PC-9 (cell line): ENCODE measurements around the gene FBXW12. TPM values are rescaled to one million over a fixed set of nuclear protein-coding genes. Genes with fewer than 3 reads are reported as not detected.

Experiments used
- BruUV-seq: library from RNA; stranded (reverse); fragments of 400-500 nt; replicated peaks from 2 replicates; lab custom pipeline; 2021; lab: Mats Ljungman, UMichigan
- CTCF ChIA-PET: fragments of 300-600 bp; sonication (Branson Sonifier 250); formaldehyde crosslinking; loops from one replicate; lab custom pipeline; 2022; ENCODE audit warnings: antibody characterized with exemption; lab: Charles Lee
- POLR2A ChIA-PET: fragments of 300-600 bp; sonication (Branson Sonifier 250); formaldehyde crosslinking; loops from one replicate; lab custom pipeline; 2022; ENCODE audit warnings: antibody characterized with exemption; ENCODE audit not compliant: unreplicated experiment; lab: Charles Lee
- DNase-seq, 2 experiments: peaks; one replicate each; pipeline versions ENCODE4 v3.0.0 to v3.0.0-alpha.2; 2015 to 2022; ENCODE audit warnings: mixed read lengths in 1 of 2
- H2AFZ ChIP-seq: fragments of 200-600 bp; sonication (generic); 2 replicates; pipeline ENCODE4 v1.8.1; 2017; ENCODE audit warnings: antibody characterized with exemption
- H3F3A ChIP-seq: fragments of 200-600 bp; sonication (generic); 2 replicates; pipeline ENCODE4 v1.8.1; 2017; ENCODE audit warnings: antibody characterized with exemption, mild to moderate bottlenecking, low read depth; ENCODE audit not compliant: insufficient read depth
- H3K27ac ChIP-seq: fragments of 200-600 bp; sonication (generic); 2 replicates; pipeline ENCODE4 v1.6.1; 2016; ENCODE audit warnings: mixed run types
- H3K27me3 ChIP-seq: fragments of 200-600 bp; sonication (generic); 2 replicates; pipeline ENCODE4 v1.6.1; 2016; ENCODE audit warnings: low read depth, mixed run types; ENCODE audit not compliant: insufficient read depth
- H3K36me3 ChIP-seq: fragments of 200-600 bp; sonication (generic); 2 replicates; pipeline ENCODE4 v1.6.1; 2016; ENCODE audit warnings: low read depth, mixed run types
- H3K4me1 ChIP-seq: fragments of 200-600 bp; sonication (generic); replicated peaks from 2 replicates; pipeline ENCODE4 v1.6.1; 2016; ENCODE audit warnings: mixed run types; ENCODE audit not compliant: insufficient read depth
- H3K4me2 ChIP-seq: fragments of 200-600 bp; sonication (generic); 2 replicates; pipeline ENCODE4 v1.6.1; 2017; ENCODE audit warnings: mixed run types
- H3K4me3 ChIP-seq: fragments of 200-600 bp; sonication (generic); 2 replicates; pipeline ENCODE4 v1.6.1; 2016; ENCODE audit warnings: mixed run types
- H3K79me2 ChIP-seq: fragments of 200-600 bp; sonication (generic); 2 replicates; pipeline ENCODE4 v1.6.1; 2017; ENCODE audit warnings: low read depth, mixed run types
- H3K9me2 ChIP-seq: fragments of 200-600 bp; sonication (generic); 2 replicates; pipeline ENCODE4 v1.8.1; 2017; ENCODE audit warnings: mild to moderate bottlenecking; ENCODE audit not compliant: insufficient read depth
- H3K9me3 ChIP-seq: fragments of 200-600 bp; sonication (generic); 2 replicates; pipeline ENCODE4 v1.8.1; 2016; ENCODE audit warnings: low read depth; ENCODE audit not compliant: insufficient read depth
- H4K20me1 ChIP-seq: fragments of 200-600 bp; sonication (generic); 2 replicates; pipeline ENCODE4 v1.8.1; 2017; ENCODE audit not compliant: insufficient read depth
- CTCF ChIP-seq: fragments of 200-600 bp; sonication (generic); conservative IDR thresholded peaks from 2 replicates; pipeline ENCODE4 v1.6.1; 2017; ENCODE audit warnings: mixed run types, antibody characterized with exemption, mild to moderate bottlenecking, moderate library complexity
- EZH2 ChIP-seq: fragments of 200-600 bp; sonication (generic); IDR thresholded peaks from 2 replicates; pipeline ENCODE4 v1.8.0; 2017; ENCODE audit warnings: antibody characterized with exemption, low read depth
- intact Hi-C: fragments of 100-400 bp; cut with micrococcal nuclease; formaldehyde crosslinking; loops from one replicate; pipeline ENCODE4 v1.10.0; 2022; ENCODE audit not compliant: unreplicated experiment
- total RNA-seq: library from RNA; stranded (reverse); gene quantifications from 2 replicates; pipeline ENCODE4 v1.2.3, GENCODE V29; 2021

Gene FBXW12
- total RNA-seq, 1 experiment from 2014 or later: not detected

- H2AFZ ChIP-seq: no peak overlapping the region
- H3K9me2 ChIP-seq: no peaks in the 10 kb centered on the region
- intact Hi-C loops: loop anchor here (10.0 kb wide), 1 partner anchor 129 kb away; the partner anchor contains the start of gene NME6
- ChIA-PET POLR2A (interaction anchor here (0.5 to 1.1 kb wide), 8 partner anchors 11 to 699 kb away, joined by 3 to 5 read pairs (median 4); partner anchors contain the start of gene USP19), CTCF (interaction anchor here (0.6 to 2.8 kb wide), 4 partner anchors 33 to 480 kb away, joined by 3 to 19 read pairs (median 3); no protein-coding TSS in a partner anchor)
- peak; percentile 89 to 90 for DNase-seq
- peak overlapping the region; percentile 65 for H3K4me2 ChIP-seq
- H3K27me3 ChIP-seq: no peaks in the 10 kb centered on the region
- H3K4me3 ChIP-seq: peak overlapping the region; percentile 43; the same call in 1 of the 2 replicates
- BruUV-seq: TSS peak; percentile 70
- H3K79me2 ChIP-seq: peaks cover 27% of the 10 kb centered on the region
- no peaks in the 10 kb centered on the region for H3K9me3 ChIP-seq
- peaks cover 49% of the 10 kb centered on the region for H3K4me1 ChIP-seq
- no peak for TF ChIP-seq EZH2
- no peak for TF ChIP-seq CTCF
- H3K27ac ChIP-seq: peak overlapping the region; percentile 86
- H3K36me3 ChIP-seq: no peaks in the 10 kb centered on the region
- H3F3A ChIP-seq: peaks cover 32% of the 10 kb centered on the region
- H4K20me1 ChIP-seq: no peaks in the 10 kb centered on the region
Observed at GRCh38 chr3:48433472-48434118, 61.6 kb downstream of the FBXW12 start.

- intact Hi-C loops: loop anchor here (10.0 kb wide), 1 partner anchor 130 kb away; the partner anchor contains the start of gene NME6
- H3K4me3 ChIP-seq: no peak overlapping the region
Observed at GRCh38 chr3:48434591-48435222, 62.7 kb downstream of the FBXW12 start.

More at GRCh38 chr3:48434591-48435222, 62.7 kb downstream of the FBXW12 start:
- Histone ChIP-seq H3K27ac (peak overlapping the region; percentile 86), H3K9me3 (no peaks in the 10 kb centered on the region), H3K4me1 (peaks cover 49% of the 10 kb centered on the region), H3K36me3 (no peaks in the 10 kb centered on the region), H3K9me2 (no peaks in the 10 kb centered on the region), H2AFZ (no peak overlapping the region), H3K79me2 (peaks cover 38% of the 10 kb centered on the region), H3F3A (peaks cover 32% of the 10 kb centered on the region), H3K27me3 (no peaks in the 10 kb centered on the region), H3K4me2 (peak overlapping the region; percentile 65), H4K20me1 (no peaks in the 10 kb centered on the region)
- no peak for DNase-seq
- TF ChIP-seq CTCF (no peak), EZH2 (no peak)
- BruUV-seq: no TSS peak
- ChIA-PET CTCF (interaction anchor here (0.5 to 2.8 kb wide), 4 partner anchors 34 to 479 kb away, joined by 3 to 19 read pairs (median 4); no protein-coding TSS in a partner anchor), POLR2A (interaction anchor here (0.6 to 1.1 kb wide), 3 partner anchors 164 to 401 kb away, joined by 3 to 5 read pairs (median 4); no protein-coding TSS in a partner anchor)
